Body of pancreas (tissue), 4 donors: ENCODE data around the gene ROS1.

Experiments used
- POLR2A ChIP-seq, 3 donors: fragments of 450-650 bp; IDR thresholded peaks; one replicate each; pipeline ENCODE4 v1.6.1; 2016; ENCODE audit warnings: antibody characterized with exemption in 3 of 3, mild to moderate bottlenecking in 2 of 3
- TF ChIP-seq, protein P1 (sequence below), 7 experiments: fragments of 450-650 bp in 4 of 7; fragments of 200-600 bp in 3 of 7; sonication (generic) in 3 of 7; IDR thresholded peaks; one replicate each; pipeline ENCODE4 v1.5.1; 2016 to 2019; ENCODE audit warnings: antibody characterized with exemption in 7 of 7

DNA sequence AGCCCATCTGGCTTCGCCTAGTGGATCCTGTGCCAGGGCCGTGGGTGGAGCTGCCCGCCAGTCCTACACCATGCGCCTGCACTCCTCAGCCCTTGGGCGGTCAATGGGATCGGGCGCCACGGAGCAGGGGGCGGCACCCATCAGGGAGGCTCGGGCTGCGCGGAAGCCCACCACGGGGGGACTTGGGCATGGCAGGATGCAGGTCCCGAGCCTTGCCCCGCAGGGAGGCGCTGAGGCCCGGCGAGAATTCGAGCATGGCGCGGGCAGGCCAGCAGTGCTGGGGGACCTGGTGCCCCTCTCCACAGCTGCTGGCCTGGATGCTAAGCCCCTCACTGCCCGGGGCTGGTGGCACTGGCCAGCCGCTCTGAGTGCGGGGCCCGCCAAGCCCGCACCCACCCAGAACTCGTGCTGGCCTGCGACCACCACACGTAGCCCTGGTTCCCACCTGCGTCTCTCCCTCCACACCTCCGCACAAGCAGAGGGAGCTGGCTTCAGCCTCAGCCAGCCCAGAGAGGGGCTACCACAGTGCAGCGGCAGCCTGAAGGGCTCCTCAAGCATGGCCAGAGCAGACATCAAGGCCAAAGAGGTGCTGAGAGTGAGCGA, 52.4 kb downstream of the ROS1 start:
- TF ChIP-seq POLR2A (IDR thresholded peaks at IDR 0.05), result no peak
- TF ChIP-seq, protein P1, sequence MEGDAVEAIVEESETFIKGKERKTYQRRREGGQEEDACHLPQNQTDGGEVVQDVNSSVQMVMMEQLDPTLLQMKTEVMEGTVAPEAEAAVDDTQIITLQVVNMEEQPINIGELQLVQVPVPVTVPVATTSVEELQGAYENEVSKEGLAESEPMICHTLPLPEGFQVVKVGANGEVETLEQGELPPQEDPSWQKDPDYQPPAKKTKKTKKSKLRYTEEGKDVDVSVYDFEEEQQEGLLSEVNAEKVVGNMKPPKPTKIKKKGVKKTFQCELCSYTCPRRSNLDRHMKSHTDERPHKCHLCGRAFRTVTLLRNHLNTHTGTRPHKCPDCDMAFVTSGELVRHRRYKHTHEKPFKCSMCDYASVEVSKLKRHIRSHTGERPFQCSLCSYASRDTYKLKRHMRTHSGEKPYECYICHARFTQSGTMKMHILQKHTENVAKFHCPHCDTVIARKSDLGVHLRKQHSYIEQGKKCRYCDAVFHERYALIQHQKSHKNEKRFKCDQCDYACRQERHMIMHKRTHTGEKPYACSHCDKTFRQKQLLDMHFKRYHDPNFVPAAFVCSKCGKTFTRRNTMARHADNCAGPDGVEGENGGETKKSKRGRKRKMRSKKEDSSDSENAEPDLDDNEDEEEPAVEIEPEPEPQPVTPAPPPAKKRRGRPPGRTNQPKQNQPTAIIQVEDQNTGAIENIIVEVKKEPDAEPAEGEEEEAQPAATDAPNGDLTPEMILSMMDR (IDR thresholded peaks at IDR 0.05), result no peak
